Ramos (cell line): ENCODE results near the gene FAM161B.
"Not testable (repeated sequence)": the region's sequence is repeated elsewhere in the genome, so short reads cannot be mapped to it uniquely, and the experiment has no call there.

Experiments
- in situ Hi-C: fragments of 300-500 bp; cut with MboI; formaldehyde crosslinking; loops from one replicate; pipeline ENCODE4 v1.14.3; 2022; ENCODE audit warnings: low sequenced_read_pairs; ENCODE audit not compliant: unreplicated experiment

Gene FAM161B

GRCh38 chr14:73949752-73950734 is at the start of gene FAM161B, which contains the start of gene COQ6:
FAM161B (minus strand) TSS chr14:73950094; CDS start chr14:73950026, 68 bp downstream.
COQ6 (plus strand) TSS chr14:73950302; CDS start chr14:73950333, 31 bp downstream.
- in situ Hi-C loops: no loop called here

GRCh38 chr14:73998726-73999125 is 48.8 kb upstream of the FAM161B start:
- in situ Hi-C loops: no loop called here

GRCh38 chr14:73997944-73998447 is 48.1 kb upstream of the FAM161B start:
- in situ Hi-C loops: no loop called here

GRCh38 chr14:73997108-73997943 is 47.4 kb upstream of the FAM161B start:
- in situ Hi-C loops: no loop called here

- in situ Hi-C loops: no loop called here
Observed at GRCh38 chr14:73996731-73997107, 46.8 kb upstream of the FAM161B start.

- in situ Hi-C loops: no loop called here
Observed at GRCh38 chr14:73995977-73996378, 46.1 kb upstream of the FAM161B start.

- in situ Hi-C loops: not testable (repeated sequence)
Observed at GRCh38 chr14:73994926-73995325, 45.0 kb upstream of the FAM161B start.

GRCh38 chr14:73991092-73991491 is 41.2 kb upstream of the FAM161B start:
- in situ Hi-C loops: no loop called here

- in situ Hi-C loops: not testable (repeated sequence)
Observed at GRCh38 chr14:73988656-73989055, 38.8 kb upstream of the FAM161B start.

GRCh38 chr14:73988065-73988464 is 38.2 kb upstream of the FAM161B start:
- in situ Hi-C loops: no loop called here

GRCh38 chr14:73977896-73978295 is 28.0 kb upstream of the FAM161B start:
- in situ Hi-C loops: no loop called here

- in situ Hi-C loops: no loop called here
Observed at GRCh38 chr14:73976125-73976524, 26.2 kb upstream of the FAM161B start.

GRCh38 chr14:73973497-73973896 is 23.6 kb upstream of the FAM161B start:
- in situ Hi-C loops: no loop called here

GRCh38 chr14:73968885-73969284 is 19.0 kb upstream of the FAM161B start:
- in situ Hi-C loops: no loop called here

GRCh38 chr14:73965216-73965615 is 15.3 kb upstream of the FAM161B start:
- in situ Hi-C loops: no loop called here

GRCh38 chr14:73961192-73961591 is 11.3 kb upstream of the FAM161B start:
- in situ Hi-C loops: no loop called here

GRCh38 chr14:73958591-73958990 is 8.7 kb upstream of the FAM161B start:
- in situ Hi-C loops: no loop called here

- in situ Hi-C loops: no loop called here
Observed at GRCh38 chr14:73955674-73956073, 5.8 kb upstream of the FAM161B start.

GRCh38 chr14:73953731-73954130 is 3.8 kb upstream of the FAM161B start:
- in situ Hi-C loops: no loop called here

GRCh38 chr14:73945159-73945670 is 4.7 kb downstream of the FAM161B start:
- in situ Hi-C loops: no loop called here
